Ovary (tissue), 10 donors: ENCODE results near the gene MMP7. TPM values are rescaled to one million over a fixed set of nuclear protein-coding genes. Genes with fewer than 3 reads are reported as not detected.

Experiments
- DNase-seq, 5 donors: peaks; one replicate each; pipeline ENCODE4 v3.0.0-alpha.2; 2019 to 2020
- H3K27ac ChIP-seq, 2 donors: fragments of 200-600 bp; one replicate each; pipeline versions ENCODE4 v1.5.1 to v1.8.0; 2019 to 2022
- H3K27me3 ChIP-seq: fragments of 200-600 bp; one replicate; pipeline ENCODE4 v1.8.0; 2022
- H3K36me3 ChIP-seq: fragments of 200-600 bp; sonication (generic); one replicate; pipeline ENCODE4 v1.5.1; 2019
- H3K4me1 ChIP-seq: one replicate; pipeline ENCODE4 v1.8.1; 2013; ENCODE audit warnings: mild to moderate bottlenecking, moderate library complexity; ENCODE audit not compliant: insufficient read depth
- H3K4me3 ChIP-seq: fragments of 200-600 bp; sonication (generic); one replicate; pipeline ENCODE4 v1.5.1; 2017
- H3K9me3 ChIP-seq, 2 donors: fragments of 200-600 bp in 1 of 2; sonication (generic) in 1 of 2; one replicate each; pipeline versions ENCODE4 v1.5.1 to v1.8.1; 2013 to 2019; ENCODE audit warnings: mild to moderate bottlenecking in 1 of 2, moderate library complexity in 1 of 2
- EP300 ChIP-seq: sonication (generic); formaldehyde crosslinking; IDR thresholded peaks from one replicate; pipeline ENCODE4 v1.6.1; 2017; ENCODE audit warnings: antibody characterized with exemption
- POLR2A ChIP-seq: fragments of 450-650 bp; IDR thresholded peaks from one replicate; pipeline ENCODE4 v1.6.1; 2017; ENCODE audit warnings: antibody characterized with exemption, mild to moderate bottlenecking, moderate library complexity
- WGBS, 3 donors: extraction: QIAGEN DNeasy Blood & Tissue Kit in 1 of 3; methylation state at CpG; one replicate each; pipeline versions ENCODE4 v1.1.5 to v1.1.7; 2013 to 2017; 5-methylcytosine and 5-hydroxymethylcytosine counted together
- intact Hi-C, 4 donors: fragments of 100-400 bp; cut with DNase I; formaldehyde crosslinking; loops; one replicate each; pipeline versions ENCODE4 v1.11.0 to v1.15.1; 2022 to 2023
- long read RNA-seq, 3 donors: library from polyadenylated mRNA in 2 of 3; unstranded in 2 of 3; transcript quantifications; one replicate each; pipeline ENCODE4 v2.0.0 and lab custom pipeline, GENCODE V29; 2021 to 2026
- polyA plus RNA-seq, 2 donors: library from polyadenylated mRNA; stranded (reverse); fragments of 200-250 nt in 1 of 2; fragments of 350-450 nt in 1 of 2; fragmentation: Illumina TruSeq in 1 of 2; extraction: RNeasy Lipid Tissue Mini Kit (QIAGEN cat#74804) in 1 of 2; gene quantifications; one replicate each; pipeline ENCODE4 v1.2.3, GENCODE V29; 2013 to 2014
- total RNA-seq, 7 donors: library from RNA; depleted of rRNA in 2 of 7; stranded (reverse); fragments of >200 nt in 2 of 7; fragmentation: NEBNext Ultra II Directional in 3 of 7; extraction: Animal tissue kit (Norgen Biotek cat#: 25700) in 3 of 7; gene quantifications; one replicate each; pipeline versions ENCODE4 v1.1.0 to v1.2.4, GENCODE V29; 2016 to 2023
- TF ChIP-seq, protein P1 (sequence below), 3 donors: fragments of 450-650 bp in 2 of 3; fragments of 200-600 bp in 1 of 3; IDR thresholded peaks; one replicate each; pipeline versions ENCODE4 v1.5.1 to v1.8.0; 2016 to 2022; ENCODE audit warnings: antibody characterized with exemption in 3 of 3, mild to moderate bottlenecking in 1 of 3
- donor health status: DM: no; HTN: no; CAD: no; lungs with moderate emphysema.
- donor health status: DM: no; HTN: no; CAD: no.
- donor health status: Bipolar disorder and iron deficiency.
- donor health status: DM: yes; HTN: yes; CAD: no.
- donor health status: DM: no; HTN: no; CAD: no.
- donor health status: DM: yes; HTN: yes; CAD: no.

Gene MMP7, protein sequence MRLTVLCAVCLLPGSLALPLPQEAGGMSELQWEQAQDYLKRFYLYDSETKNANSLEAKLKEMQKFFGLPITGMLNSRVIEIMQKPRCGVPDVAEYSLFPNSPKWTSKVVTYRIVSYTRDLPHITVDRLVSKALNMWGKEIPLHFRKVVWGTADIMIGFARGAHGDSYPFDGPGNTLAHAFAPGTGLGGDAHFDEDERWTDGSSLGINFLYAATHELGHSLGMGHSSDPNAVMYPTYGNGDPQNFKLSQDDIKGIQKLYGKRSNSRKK
- total RNA-seq (10 to 100 TPM in 1 of 7 donors, 1 to 10 TPM in 4, under 1 TPM in 1, not detected in 1; 0.50 to 66.3 (median 4.5) TPM), polyA plus RNA-seq (under 1 TPM; 0.33 to 0.48 TPM)
- long read RNA-seq, donor 1, partial matches to known transcripts: 0 of 2 reads
- long read RNA-seq, donor 1, other reads (novel, unspliced or antisense): 0 of 2 reads
- long read RNA-seq, donor 2, transcript MMP7-201 (6 exons, 1,125 nt): major isoform, 11 of 11 reads
- long read RNA-seq, donor 2, partial matches to known transcripts: 0 of 11 reads
- long read RNA-seq, donor 2, other reads (novel, unspliced or antisense): 0 of 11 reads
- long read RNA-seq, donor 3, partial matches to known transcripts: 0 of 3 reads
- long read RNA-seq, donor 3, other reads (novel, unspliced or antisense): 0 of 3 reads

DNA sequence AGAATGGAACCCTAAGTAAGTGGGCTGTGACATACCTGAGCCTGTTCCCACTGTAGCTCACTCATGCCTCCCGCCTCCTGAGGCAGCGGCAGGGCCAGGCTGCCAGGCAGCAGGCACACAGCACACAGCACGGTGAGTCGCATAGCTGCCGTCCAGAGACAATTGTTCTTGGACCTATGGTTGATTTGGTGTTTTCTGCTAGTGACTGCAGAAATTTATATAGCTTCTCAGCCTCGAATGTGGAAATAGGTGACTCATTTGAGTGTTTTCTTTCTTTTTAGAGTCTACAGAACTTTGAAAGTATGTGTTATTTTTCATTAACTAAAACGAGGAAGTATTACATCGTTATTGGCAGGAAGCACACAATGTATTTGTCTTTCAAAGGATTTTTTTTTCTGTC lies at the start of gene MMP7:
TSS of gene MMP7 (minus strand) at position 190 of the 400 bp plus-strand sequence. CDS start at position 143, 47 bp downstream.
- Histone ChIP-seq H3K4me3 (no peak within 1 kb of the TSS), H3K4me1 (no peaks in the 10 kb centered on the region), H3K9me3 (no peaks in the 10 kb centered on the region), H3K36me3 (no peaks in the 10 kb centered on the region), H3K27ac (no peak within 1 kb of the TSS), H3K27me3 (no peaks in the 10 kb centered on the region)
- no peak for DNase-seq
- WGBS, 3 donors: 45 to 56% (median 54%) methylated on average over 8 of the region's 8 CpGs
- intact Hi-C loops: no loop called here
- no peak for TF ChIP-seq POLR2A
- TF ChIP-seq EP300: no peak
- TF ChIP-seq, protein P1, sequence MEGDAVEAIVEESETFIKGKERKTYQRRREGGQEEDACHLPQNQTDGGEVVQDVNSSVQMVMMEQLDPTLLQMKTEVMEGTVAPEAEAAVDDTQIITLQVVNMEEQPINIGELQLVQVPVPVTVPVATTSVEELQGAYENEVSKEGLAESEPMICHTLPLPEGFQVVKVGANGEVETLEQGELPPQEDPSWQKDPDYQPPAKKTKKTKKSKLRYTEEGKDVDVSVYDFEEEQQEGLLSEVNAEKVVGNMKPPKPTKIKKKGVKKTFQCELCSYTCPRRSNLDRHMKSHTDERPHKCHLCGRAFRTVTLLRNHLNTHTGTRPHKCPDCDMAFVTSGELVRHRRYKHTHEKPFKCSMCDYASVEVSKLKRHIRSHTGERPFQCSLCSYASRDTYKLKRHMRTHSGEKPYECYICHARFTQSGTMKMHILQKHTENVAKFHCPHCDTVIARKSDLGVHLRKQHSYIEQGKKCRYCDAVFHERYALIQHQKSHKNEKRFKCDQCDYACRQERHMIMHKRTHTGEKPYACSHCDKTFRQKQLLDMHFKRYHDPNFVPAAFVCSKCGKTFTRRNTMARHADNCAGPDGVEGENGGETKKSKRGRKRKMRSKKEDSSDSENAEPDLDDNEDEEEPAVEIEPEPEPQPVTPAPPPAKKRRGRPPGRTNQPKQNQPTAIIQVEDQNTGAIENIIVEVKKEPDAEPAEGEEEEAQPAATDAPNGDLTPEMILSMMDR (IDR thresholded peaks at IDR 0.05): no peak

DNA sequence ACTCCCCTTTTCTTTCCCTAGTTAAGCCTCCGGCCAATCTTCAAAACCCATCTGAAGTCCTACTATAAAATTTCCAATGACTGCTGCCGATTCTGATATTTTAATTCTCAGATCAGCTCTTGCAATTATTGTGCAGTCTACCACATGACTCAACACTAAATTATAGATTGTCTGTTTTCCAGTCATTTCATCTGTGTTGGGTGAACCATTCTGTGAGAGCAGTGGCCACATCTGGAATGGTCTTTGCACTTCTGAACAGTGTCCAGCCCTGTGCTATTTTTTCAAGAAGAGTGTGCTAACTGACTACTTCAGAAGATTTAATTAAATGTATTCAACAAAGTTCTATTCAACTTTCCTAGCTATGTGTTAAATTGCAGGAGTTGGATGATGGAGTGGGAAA lies 47.2 kb upstream of the MMP7 start:
- H3K27ac ChIP-seq: no peak overlapping the region
- no peak for TF ChIP-seq POLR2A
- TF ChIP-seq, protein P1 (IDR thresholded peaks at IDR 0.05): no peak
- 84 to 87% (median 86%) methylated on average over 2 of the region's 2 CpGs for WGBS, 3 donors
- intact Hi-C loops: no loop called here
- DNase-seq: no peak
- H3K4me1 ChIP-seq: no peaks in the 10 kb centered on the region
- H3K9me3 ChIP-seq: no peaks in the 10 kb centered on the region
- H3K36me3 ChIP-seq: no peaks in the 10 kb centered on the region
- H3K4me3 ChIP-seq: no peak overlapping the region
- H3K27me3 ChIP-seq: no peaks in the 10 kb centered on the region

DNA sequence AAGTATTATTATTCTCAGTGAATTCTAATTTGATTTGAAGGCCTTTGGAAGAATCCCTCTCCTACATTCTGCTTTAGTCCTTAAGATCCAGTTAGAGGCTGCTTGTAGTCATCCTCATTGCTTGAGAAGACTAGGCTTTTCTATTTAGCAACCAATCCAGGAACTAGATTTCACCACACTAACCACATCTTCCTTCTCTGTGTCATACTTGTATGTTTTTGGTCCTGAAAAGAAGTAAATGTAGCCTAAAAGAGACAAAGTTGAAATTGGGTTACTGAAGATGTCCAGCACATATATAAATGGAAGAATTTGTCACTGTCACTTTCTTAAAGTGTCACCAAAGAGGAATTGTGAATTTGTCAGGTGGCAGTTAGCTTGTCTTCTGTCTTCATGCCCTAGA lies 46.6 kb upstream of the MMP7 start:
- H3K36me3 ChIP-seq: no peaks in the 10 kb centered on the region
- no peaks in the 10 kb centered on the region for H3K4me1 ChIP-seq
- DNase-seq: no peak
- no peak overlapping the region for H3K27ac ChIP-seq
- no peaks in the 10 kb centered on the region for H3K9me3 ChIP-seq
- intact Hi-C loops: no loop called here
- no peaks in the 10 kb centered on the region for H3K27me3 ChIP-seq
- no peak overlapping the region for H3K4me3 ChIP-seq
- TF ChIP-seq POLR2A (no peak), EP300 (no peak)
- TF ChIP-seq, protein P1 (IDR thresholded peaks at IDR 0.05): no peak

DNA sequence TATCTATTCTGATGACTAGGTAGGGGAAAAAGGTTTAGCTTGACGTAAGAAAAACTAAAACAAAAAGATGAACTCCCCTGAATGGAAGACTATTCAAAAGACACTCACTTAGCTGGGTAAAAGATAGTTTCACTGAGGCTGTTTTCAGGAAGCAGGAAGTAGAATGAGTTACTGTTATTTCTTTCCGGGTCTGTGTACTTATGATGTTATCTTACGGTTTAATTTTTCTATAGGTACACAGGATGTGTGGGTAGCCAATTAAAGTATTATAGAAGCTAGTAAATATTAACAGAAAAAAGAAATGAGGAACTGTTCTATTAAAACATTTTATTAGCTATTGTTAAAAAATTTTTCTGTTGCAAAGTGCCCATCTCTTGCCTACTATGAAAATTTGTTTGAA lies 45.8 kb upstream of the MMP7 start:
- no peak for TF ChIP-seq EP300
- TF ChIP-seq, protein P1 (IDR thresholded peaks at IDR 0.05): no peak
- TF ChIP-seq POLR2A: no peak
- no peak for DNase-seq
- 77 to 87% (median 78%) methylated on average over 3 of the region's 3 CpGs for WGBS, 3 donors
- Histone ChIP-seq H3K27me3 (no peaks in the 10 kb centered on the region), H3K4me3 (no peak overlapping the region), H3K27ac (no peak overlapping the region), H3K36me3 (no peaks in the 10 kb centered on the region), H3K9me3 (no peaks in the 10 kb centered on the region), H3K4me1 (no peaks in the 10 kb centered on the region)
- intact Hi-C loops: no loop called here
